GM18507 (cell line): ENCODE measurements around the gene RGL1.
A peak's percentile ranks its signal among the peaks of the same experiment; 100 is the strongest.

Experiments
- DNase-seq: peaks from one replicate; pipeline ENCODE4 v3.0.0; 2011; ENCODE audit warnings: low read depth; ENCODE audit not compliant: insufficient read length; ENCODE audit errors: extremely low spot score
- FAIRE-seq: peaks from 2 replicates; lab custom pipeline; 2011; peaks lifted over from hg19 to GRCh38; lab: Jason Lieb, UNC

The RGL1 gene

GRCh38 chr1:183934314-183934713 lies 129.4 kb downstream of the RGL1 start:
- DNase-seq (no peak), FAIRE-seq (no peak)

GRCh38 chr1:183936009-183936408 lies 131.1 kb downstream of the RGL1 start:
- FAIRE-seq (no peak), DNase-seq (no peak)

- FAIRE-seq (no peak), DNase-seq (no peak)
Observed at GRCh38 chr1:183936791-183937190, 131.9 kb downstream of the RGL1 start.

GRCh38 chr1:183937611-183938010 lies 132.7 kb downstream of the RGL1 start:
- DNase-seq (no peak), FAIRE-seq (no peak)

- DNase-seq, result no peak
- FAIRE-seq, result no peak
Observed at GRCh38 chr1:183941001-183941400, 136.1 kb downstream of the RGL1 start.

- DNase-seq, result no peak
- peak; percentile 66 for FAIRE-seq
Observed at GRCh38 chr1:183942933-183943693, 138.2 kb downstream of the RGL1 start.

GRCh38 chr1:183945428-183946319 lies 140.8 kb downstream of the RGL1 start:
- DNase-seq (no peak), FAIRE-seq (no peak)

- no peak for DNase-seq
- no peak for FAIRE-seq
Observed at GRCh38 chr1:183946320-183946613, 141.3 kb downstream of the RGL1 start.

- DNase-seq, result no peak
- no peak for FAIRE-seq
Observed at GRCh38 chr1:183947988-183948387, 143.1 kb downstream of the RGL1 start.

GRCh38 chr1:183952101-183952500 lies 147.2 kb downstream of the RGL1 start:
- no peak for DNase-seq
- FAIRE-seq, result no peak

- FAIRE-seq, result no peak
Observed at GRCh38 chr1:183953031-183953430, 148.1 kb downstream of the RGL1 start.

GRCh38 chr1:183954496-183954895 lies 149.6 kb downstream of the RGL1 start:
- FAIRE-seq (no peak), DNase-seq (no peak)

More at GRCh38 chr1:183953031-183953430, 148.1 kb downstream of the RGL1 start:
- DNase-seq, result no peak

GRCh38 chr1:183956559-183957188 lies 151.8 kb downstream of the RGL1 start:
- peak; percentile 62 for DNase-seq

GRCh38 chr1:183957216-183957830 lies 152.4 kb downstream of the RGL1 start:
- DNase-seq, result no peak
- no peak for FAIRE-seq

More at GRCh38 chr1:183956559-183957188, 151.8 kb downstream of the RGL1 start:
- peak; percentile 97 for FAIRE-seq

- FAIRE-seq, result no peak
- no peak for DNase-seq
Observed at GRCh38 chr1:183958958-183959357, 154.0 kb downstream of the RGL1 start.

GRCh38 chr1:183961132-183961531 lies 156.2 kb downstream of the RGL1 start:
- DNase-seq (no peak), FAIRE-seq (no peak)

- FAIRE-seq, result no peak
- DNase-seq, result no peak
Observed at GRCh38 chr1:183962903-183963302, 158.0 kb downstream of the RGL1 start.

GRCh38 chr1:183965726-183966125 lies 160.8 kb downstream of the RGL1 start:
- DNase-seq, result no peak
- no peak for FAIRE-seq

GRCh38 chr1:183966487-183966886 lies 161.6 kb downstream of the RGL1 start:
- FAIRE-seq (no peak), DNase-seq (no peak)

GRCh38 chr1:183967914-183968313 lies 163.0 kb downstream of the RGL1 start:
- FAIRE-seq (no peak), DNase-seq (no peak)
